ENCODE data around the gene HIPK1. TPM values are rescaled to one million over a fixed set of nuclear protein-coding genes. Genes with fewer than 3 reads are reported as not detected.
A peak's percentile ranks its signal among the peaks of the same experiment; 100 is the strongest.

HIPK1 gene
- total and polyA plus RNA-seq, 2 of the 13 experiments (the other 11 are each of a cell fraction or from before 2014, with no cell fraction given) = 20.8 to 33.4 TPM

GRCh38 chr1:113929750-113930498 is 800 bp downstream of the HIPK1 start (continued):
- TF ChIP-seq PITX1 (CRISPR knock-in tag; IDR thresholded peaks at IDR 0.05) (peak; percentile 42; the same call in 1 of the 2 replicates), CENPBD1 (CRISPR knock-in tag; IDR thresholded peaks at IDR 0.05; ENCODE audit: borderline replicate concordance, low read depth) (no peak), ZC3H13 (CRISPR knock-in tag; IDR thresholded peaks at IDR 0.05) (0 out of 2 replicates have a peak, but pooled peaks have one; percentile 8), ZIK1 (CRISPR knock-in tag; IDR thresholded peaks at IDR 0.05; ENCODE audit: borderline replicate concordance, low read depth) (no peak), MLXIP (CRISPR knock-in tag; IDR thresholded peaks at IDR 0.05; ENCODE audit: borderline replicate concordance) (no peak), FOXK1 (CRISPR knock-in tag; IDR thresholded peaks at IDR 0.05; ENCODE audit: borderline replicate concordance, low read depth) (no peak), ZNF280B (CRISPR knock-in tag; IDR thresholded peaks at IDR 0.05; ENCODE audit: borderline replicate concordance) (0 out of 2 replicates have a peak, but pooled peaks have one; percentile 41), ZMAT5 (CRISPR knock-in tag; IDR thresholded peaks at IDR 0.05; ENCODE audit: borderline replicate concordance, low read depth) (no peak), HMG20A (CRISPR knock-in tag; IDR thresholded peaks at IDR 0.05; ENCODE audit: borderline replicate concordance) (no peak), TRAFD1 (CRISPR knock-in tag; IDR thresholded peaks at IDR 0.05; ENCODE audit: borderline replicate concordance) (no peak), PATZ1 (CRISPR knock-in tag; IDR thresholded peaks at IDR 0.05) (0 out of 2 replicates have a peak, but pooled peaks have one; percentile 10), CEBPZ (IDR thresholded peaks at IDR 0.05; ENCODE audit: low read length) (no peak), WIZ (CRISPR knock-in tag; IDR thresholded peaks at IDR 0.05) (no peak), RBFOX2 (IDR thresholded peaks at IDR 0.05; ENCODE audit: low read depth, low read length) (peak; percentile 7; the same call in 1 of the 2 replicates)
